ENCODE measurements around the gene CLEC17A.
"Not testable (repeated sequence)": the region's sequence is repeated elsewhere in the genome, so short reads cannot be mapped to it uniquely, and the experiment has no call there.

The CLEC17A gene

DNA sequence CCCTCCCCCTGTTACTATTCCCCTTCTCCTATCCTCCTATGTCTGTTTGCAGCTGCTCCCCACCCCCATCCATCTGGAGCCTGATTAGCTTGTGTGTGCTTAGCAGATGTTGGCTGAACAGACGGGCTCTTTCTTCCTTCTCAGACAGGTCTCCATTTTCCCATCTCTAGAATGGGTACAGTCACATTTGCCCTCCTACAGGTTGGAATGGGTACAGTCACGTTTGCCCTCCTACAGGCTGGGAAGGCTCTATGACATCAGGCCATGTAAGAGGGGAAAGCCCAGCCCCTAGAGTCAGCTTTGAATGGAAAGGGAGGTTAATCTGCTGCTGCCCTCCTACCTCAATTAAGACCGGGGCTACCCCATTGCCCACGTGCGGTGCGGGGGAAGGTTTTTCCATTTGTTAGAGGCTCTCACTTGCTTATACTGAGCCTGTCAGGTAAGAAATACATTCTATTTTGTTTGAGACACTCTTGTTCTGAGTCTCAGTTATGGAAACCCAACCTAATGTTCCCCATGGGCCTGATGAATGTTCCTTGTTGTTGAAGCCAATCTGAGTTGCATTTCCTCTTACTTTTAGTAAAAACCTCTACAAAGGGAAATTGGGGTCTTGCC is 2.2 kb upstream of the CLEC17A start:
- no peak for DNase-seq (ENCODE audit: low read depth)

DNA sequence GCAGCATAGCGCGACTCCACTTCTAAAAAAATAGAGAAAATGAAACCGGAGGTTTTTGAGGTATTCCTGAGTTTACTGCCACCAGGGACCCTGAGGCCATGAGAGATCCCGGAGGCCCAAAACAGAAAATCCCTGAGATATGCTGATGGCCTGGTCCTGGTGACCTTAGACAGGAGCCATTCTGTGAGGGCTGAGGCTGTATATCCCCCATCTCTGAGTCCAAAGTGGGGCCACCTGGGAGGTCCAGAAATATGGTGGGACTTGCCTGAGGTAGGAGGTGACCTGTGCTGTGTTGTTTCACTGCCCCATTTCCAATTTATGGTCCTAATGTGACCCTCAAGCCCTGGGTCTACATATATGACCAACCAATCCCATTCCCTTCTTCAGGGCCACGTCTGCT is 1.5 kb downstream of the CLEC17A start:
- not testable (repeated sequence) for DNase-seq (ENCODE audit: low read depth)

DNA sequence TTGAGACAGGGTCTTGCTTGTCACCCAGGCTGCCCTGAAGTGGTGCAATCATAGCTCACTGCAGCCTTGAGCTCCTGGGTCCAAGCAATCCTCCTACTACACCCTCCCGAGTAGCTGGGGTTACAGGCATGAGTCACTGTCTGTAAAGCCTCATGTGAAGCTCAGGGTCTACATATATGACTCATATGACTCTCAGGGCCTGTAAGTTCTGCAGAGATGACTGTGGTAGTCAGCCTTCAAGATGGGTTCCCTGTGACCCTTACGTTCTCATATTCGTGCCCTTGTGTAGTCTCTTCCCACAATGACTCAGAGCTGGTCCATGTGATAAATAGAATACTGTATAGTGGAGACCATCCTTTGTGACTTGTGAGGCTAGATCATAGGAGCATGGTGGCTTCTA is 2.3 kb downstream of the CLEC17A start:
- DNase-seq (ENCODE audit: low read depth), result not testable (repeated sequence)

DNA sequence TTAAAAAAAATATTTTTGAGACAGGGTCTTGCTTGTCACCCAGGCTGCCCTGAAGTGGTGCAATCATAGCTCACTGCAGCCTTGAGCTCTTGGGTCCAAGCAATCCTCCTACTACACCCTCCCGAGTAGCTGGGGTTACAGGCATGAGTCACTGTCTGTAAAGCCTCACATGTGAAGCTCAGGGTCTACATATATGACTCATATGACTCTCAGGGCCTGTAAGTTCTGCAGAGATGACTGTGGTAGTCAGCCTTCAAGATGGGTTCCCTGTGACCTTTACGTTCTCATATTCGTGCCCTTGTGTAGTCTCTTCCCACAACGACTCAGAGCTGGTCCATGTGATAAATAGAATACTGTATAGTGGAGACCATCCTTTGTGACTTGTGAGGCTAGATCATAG is 6.5 kb downstream of the CLEC17A start:
- DNase-seq (ENCODE audit: low read depth), result not testable (repeated sequence)

DNA sequence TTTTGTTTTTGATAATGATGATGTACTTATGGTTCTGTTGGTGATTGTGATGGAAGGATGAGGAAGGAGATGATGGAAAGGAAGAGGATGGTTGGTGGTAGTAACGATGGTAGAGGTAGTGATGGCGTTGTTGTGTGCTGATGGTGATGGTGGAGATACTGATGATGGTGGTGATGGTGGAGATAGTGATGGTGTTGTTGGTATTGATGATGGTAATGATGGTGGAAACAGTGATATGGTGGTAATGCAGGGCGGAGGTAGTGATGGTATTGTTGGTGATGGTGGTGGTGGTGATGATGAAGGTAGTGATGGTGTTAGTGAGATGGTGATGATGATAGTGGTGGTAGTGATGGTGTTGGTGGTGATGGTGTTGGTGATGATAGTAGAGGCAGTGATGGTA is 12.7 kb downstream of the CLEC17A start:
- DNase-seq (ENCODE audit: low read depth), result no peak

DNA sequence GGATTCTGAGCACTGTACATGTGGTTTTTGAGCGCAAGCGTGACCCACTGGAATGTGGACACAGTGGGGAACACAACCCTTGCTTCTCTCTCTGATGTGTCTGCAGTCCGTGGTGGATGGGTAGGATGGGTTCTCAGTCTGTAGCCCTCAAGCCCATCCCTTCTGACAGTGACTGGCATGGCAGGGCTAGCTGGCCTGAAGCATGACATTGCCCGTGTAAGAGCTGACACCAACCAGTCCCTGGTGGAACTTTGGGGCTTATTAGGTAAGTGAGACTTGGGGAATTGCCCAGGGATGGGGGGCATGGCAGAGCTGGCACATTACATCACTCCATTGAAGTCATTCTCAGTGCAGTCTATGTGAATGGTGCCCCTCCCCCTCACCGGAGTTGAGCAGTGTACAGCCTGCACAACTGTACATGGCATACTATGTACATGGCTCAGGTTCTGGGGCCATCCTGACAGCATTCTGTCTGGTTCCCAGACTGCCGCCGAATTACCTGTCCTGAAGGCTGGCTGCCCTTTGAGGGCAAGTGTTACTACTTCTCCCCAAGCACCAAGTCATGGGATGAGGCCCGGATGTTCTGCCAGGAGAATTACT is 16.8 kb downstream of the CLEC17A start:
- no peak for DNase-seq (ENCODE audit: low read depth)

DNA sequence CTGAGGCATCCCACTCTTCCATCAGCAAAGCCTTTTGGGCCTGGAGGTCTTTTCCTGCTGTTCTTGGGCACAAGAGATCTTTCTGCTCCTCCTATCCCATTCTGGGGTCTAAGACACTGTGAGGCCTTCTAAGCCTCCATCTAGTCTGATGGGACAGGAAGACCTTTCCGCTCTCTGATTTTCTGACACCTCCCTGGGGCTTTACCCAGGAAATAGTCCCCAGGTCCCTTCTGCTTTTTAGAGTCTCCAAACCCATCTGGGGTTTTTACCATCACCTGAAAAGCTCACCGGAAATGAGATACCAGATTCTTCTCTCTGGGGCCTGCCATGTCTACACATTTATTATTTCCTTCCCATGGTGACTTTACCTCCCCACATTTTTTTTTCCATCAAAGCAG is 21.1 kb downstream of the CLEC17A start:
- no peak for DNase-seq (ENCODE audit: low read depth)

DNA sequence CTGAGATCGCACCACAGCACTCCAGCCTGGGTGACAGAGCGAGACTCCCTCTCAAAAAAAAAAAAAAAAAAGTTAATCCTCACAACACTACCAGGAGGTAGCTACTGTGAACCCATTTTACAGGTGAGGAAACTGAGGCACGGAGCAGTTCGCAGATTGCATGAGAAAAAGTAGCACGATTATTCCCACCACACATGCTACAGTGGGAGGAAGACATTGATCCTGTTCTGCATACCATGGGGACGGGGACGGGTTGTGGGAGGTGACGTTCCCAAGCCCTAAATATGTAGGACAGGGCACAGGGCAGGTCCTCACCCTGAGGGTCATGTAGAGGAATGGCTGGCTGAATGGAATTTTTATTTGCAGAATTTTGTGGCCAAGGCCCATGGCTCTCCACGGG is 23.7 kb downstream of the CLEC17A start:
- no peak for DNase-seq (ENCODE audit: low read depth)

DNA sequence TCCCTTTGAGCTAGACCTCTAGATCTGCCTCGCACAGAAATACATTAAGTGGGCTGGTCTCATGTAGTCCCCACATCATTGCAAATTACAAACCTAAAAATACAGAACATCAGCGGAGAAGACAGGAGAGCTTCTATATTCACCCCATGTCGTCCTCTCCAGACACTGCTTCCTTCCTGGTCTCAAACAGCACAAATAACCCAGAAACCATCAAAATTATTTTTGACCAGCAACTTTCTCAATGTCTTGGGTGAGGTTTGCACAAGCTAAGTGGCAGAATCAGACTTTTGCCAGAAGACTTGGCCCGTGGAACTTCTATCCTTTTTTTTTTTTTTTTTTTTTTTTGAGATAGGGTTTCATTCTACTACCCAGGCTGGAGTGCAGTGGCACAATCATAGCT is 28.2 kb downstream of the CLEC17A start:
- DNase-seq (ENCODE audit: low read depth), result no peak

DNA sequence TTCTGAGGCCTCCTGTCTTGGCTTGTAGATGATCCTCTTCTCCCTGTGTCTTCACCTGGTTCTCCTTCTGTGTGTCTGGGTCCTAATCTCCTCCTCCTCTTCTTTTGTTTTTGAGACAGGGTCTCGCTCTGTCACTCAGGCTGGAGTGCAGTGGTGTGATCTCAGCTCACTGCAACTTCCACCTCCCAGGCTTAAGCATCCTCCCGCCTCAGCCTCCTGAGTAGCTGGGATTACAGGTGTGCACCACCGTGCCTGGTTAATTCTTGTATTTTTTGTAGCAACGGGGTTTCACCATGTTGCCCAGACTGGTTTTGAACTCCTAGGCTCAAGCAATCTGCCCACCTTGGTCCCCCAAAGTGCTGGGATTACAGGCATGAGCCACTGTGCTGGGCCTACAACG is 29.4 kb downstream of the CLEC17A start:
- not testable (repeated sequence) for DNase-seq (ENCODE audit: low read depth)

DNA sequence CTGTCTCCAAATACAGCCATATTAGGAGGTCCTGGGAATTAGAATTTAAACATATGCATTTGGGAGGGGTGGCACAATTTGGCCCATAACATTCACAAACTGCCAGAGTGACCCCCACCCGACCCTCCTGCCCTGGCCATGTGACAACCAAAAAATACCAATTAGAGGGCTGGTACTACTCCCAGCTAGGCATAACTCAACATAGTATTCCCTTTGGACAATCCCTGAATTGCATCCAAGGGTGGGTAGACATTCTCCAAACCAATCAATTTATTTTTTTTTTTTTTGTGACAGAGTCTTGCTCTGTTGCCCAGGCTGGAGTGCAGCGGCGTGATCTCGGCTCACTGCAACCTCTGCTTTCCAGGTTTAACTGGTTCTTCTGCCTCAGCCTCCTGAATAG is 29.8 kb downstream of the CLEC17A start:
- no peak for DNase-seq (ENCODE audit: low read depth)

DNA sequence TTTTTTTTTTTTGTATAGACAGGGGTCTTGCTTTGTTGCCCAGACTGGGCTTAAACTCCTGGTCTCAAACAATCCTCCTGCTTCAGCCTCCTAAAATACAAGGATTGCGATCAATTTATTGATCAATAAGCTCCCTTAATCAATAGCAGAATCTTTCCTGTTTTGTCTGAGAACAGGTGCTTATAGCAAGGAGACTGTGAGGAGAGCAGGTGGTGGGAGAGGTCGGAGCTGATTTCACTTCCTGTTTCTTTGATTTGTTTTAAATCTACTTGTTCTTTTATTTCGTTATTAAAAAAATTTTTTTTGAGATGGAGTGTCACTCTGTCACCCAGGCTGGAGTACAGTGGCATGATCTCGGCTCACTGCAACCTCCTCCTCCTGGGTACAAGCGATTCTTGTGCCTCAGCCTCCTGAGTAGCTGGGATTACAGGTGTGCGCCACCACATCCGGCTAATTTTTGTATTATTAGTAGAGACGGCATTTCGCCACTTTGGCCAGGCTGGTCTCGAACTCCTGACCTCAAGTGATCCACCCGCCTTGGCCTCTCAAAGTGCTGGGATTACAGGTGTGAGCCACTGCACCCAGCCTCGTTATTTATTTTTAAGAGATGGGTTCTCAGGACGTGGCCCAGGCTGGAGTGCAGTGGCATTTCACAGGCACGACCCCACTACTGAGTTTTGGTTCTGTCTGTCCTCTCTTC is 30.7 kb downstream of the CLEC17A start:
- not testable (repeated sequence) for DNase-seq (ENCODE audit: low read depth)

DNA sequence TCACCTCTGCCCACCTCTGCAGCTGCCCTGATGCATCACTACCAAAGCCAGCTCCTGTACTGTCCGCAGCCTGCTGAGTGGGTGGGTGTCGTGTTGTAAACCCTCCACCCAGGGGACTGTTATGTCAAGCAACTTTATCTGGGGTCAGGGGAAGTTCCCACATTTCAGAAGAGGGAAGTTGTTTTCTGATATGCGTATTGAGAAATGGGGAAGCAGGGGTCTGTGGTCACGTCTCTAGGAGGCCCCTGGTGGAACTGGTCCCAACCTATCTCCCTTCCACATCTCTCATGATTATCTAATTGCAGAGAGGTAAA is 31.2 kb downstream of the CLEC17A start:
- DNase-seq (ENCODE audit: low read depth), result no peak

DNA sequence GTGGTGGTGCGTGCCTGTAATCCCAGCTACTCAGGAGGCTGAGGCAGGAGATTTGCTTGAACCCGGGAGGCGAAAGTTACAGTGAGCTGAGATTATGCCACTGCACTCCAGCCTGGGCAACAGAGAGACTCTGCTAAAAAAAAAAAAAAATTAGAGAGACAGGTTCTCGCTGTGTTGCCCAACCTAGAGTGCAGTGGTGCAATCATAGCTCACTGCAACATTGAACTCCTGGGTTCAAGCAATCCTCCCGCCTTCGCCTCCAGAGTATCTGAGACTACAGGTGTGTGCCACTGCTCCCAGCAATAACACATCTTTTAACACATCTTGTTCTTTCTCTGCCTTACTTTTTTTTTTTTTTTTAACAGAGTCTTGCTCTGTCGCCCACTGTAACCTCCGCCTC is 32.7 kb downstream of the CLEC17A start:
- no peak for DNase-seq (ENCODE audit: low read depth)

DNA sequence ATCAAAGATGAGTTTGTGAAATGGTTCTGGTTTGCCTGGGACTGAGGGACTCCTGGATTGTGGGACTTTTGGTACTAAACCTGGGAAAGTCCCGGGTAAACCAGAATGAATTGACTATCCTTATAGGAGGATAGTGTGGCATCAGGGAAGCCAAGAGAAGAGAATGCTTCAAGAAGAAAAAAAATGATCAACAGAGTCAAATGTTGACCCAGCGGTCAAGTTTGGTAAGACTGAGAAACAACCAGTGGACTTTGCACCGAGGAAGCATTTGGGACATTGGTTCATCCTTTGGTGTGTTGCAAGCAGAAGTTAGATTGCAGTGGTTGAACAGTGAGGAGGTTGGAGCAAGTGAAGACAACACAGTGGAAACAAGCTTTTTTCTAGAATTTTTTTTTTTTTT is 33.5 kb downstream of the CLEC17A start:
- no peak for DNase-seq (ENCODE audit: low read depth)

DNA sequence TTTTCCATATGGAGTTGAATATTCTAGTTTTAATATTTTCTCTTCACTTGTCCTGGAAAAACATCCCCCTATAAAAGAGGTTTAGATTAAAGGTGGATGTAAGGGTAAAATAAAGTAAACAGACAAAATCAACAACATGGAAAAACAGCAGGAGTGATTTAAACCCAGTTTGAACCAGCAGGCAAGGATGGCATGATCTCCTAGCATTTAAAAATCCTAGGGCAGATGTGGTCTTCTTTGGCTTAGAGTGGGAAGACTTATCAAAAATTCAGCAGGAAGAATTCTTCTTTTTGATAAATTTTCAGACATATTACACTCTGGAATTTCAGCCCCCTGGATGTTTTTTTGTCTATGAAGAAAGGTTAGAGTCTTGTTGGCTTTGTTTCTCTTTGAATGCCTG is 36.5 kb downstream of the CLEC17A start:
- no peak for DNase-seq (ENCODE audit: low read depth)

DNA sequence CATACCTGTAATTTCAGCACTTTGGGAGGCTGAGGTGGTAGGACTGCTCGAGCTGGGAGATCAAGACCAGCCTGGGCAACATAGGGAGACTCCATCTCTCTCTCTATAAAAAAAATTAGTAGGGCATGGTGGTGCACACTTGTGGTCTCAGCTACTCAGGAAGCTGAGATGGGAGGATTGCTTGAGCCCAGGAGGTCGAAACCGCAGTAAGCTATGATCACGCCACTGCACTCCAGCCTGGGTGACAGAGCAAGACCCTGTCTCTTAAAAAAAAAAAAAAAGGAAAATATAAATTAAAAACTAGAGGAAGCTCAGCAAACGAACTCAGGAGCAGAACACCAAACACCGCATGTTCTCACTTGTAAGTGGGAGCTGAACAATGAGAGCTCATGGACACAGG is 41.6 kb downstream of the CLEC17A start:
- not testable (repeated sequence) for DNase-seq (ENCODE audit: low read depth)

DNA sequence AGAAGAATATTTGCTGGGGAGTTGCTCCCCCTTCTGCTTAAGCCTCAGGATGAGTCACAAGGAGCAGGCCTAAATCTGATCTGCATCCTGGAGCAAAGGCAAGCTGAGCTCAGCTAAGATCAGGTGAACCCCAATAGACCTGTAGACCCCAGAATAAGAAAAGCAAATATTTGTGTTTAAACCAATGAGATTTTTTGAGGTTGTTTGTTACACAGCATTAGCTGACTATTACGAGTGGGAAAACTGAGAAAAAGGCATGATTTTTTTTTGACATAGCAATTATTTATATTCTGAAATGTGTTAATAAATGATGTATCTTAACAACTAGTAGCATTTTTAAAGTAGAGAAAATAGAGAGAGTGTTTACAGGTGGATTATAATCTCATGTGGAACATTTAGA is 46.7 kb downstream of the CLEC17A start:
- DNase-seq (ENCODE audit: low read depth), result no peak

DNA sequence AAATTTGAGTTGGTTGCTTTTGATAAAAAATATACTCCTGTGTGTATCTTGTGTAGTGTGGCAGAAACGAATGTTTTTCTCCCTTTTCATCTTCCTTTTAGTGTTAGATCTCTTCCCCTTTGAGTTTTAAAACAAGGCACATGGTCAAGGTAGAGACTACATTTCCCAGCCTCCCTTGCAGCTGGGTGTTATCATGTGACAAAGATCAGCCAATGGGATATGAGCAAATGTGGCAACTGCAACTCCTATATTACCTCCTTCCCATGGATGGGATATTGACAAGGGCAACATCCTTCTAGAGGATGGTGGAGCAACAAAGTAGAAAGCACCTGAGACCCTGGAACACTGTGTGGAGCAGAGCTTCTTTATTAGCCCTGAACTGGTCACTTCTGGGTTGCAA is 49.4 kb downstream of the CLEC17A start:
- no peak for DNase-seq (ENCODE audit: low read depth)

DNA sequence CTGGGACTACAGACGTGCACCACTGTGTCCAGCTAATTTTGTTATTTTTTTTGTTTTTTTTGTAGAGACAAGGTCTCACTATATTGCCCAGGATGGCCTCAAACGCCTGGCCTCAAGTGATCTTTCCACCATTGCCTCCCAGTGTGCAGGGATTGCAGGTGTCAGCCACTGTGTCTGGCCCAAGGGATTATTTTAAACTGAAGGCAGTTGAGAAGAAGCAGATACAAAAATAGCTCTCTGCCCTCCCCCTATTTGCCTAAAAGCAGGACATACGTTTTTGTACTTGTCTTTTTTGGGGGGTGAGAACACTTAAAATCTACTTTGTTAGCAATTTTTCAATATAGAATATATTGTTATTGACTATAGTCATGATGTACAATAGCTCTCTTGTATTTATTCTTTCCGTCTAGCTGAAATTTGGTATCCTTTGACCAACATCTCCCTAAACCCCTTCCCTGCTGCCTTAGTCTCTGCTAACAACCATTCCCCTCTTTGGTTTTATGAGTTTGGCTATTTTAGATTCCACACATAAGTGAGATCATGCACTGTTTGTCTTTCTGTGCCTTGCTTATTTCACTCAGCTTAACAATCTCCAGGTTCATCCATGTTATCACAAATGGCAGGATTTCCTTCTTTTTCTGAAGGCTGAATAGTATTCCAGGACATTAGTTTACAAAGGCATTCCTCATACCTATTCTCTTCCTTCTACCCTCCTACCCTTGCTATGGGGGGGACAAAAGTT is 56.8 kb downstream of the CLEC17A start:
- DNase-seq (ENCODE audit: low read depth), result no peak

DNA sequence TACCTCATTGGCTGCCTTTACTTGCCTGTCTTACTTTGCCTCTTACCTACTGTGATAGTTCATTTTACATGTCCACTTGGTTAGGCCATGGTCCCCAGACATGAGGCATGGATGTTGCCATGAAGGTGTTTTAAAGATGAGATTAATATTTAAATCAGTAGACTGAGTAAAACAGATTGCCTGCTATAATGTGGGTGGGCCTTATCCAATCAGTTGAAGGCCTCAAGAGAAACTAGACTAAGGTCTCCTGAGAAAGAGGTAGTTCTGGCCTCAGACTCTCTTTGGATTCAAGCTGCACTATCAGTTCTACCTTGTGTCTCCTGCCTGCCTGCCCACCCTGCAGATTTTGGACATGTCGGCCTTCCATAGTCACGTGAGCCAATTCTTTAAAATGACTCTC is 65.6 kb downstream of the CLEC17A start:
- DNase-seq (ENCODE audit: low read depth), result no peak

DNA sequence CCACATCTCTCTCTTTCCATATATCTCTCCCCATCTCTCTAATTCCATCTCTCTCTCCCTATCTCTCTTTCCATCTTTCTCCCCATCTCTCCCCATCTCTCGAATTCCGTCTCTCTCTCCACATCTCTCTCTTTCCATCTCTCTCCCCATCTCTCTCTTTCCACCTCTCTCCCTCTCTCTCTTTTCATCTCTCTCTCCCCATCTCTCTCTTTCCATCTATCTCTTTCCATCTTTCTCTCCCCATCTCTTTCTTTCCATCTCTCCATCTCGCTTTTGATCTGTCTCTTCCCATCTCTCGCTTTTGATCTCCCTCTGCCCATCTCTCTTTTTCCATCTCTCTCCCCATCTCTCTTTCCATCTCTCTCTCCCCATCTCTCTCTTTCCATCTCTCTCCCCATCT is 66.1 kb downstream of the CLEC17A start:
- no peak for DNase-seq (ENCODE audit: low read depth)

DNA sequence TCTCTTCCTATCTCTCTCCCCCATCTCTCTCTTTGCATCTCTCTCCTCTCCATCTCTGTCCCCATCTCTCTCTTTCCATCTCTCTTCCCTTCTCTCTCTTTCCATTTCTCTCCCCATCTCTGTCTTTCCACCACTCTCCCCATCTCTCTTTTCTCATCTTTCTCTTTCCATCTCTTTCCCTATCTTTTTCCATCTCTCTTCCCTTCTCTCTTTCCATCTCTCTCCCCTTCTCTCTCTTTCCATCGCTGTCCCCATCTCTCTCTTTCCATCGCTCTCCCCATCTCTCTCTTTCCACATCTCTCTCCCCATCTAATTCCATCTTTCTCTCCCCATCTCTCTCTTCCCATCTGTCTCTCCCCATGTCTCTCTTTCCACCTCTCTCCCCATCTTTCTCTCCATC is 67.3 kb downstream of the CLEC17A start:
- no peak for DNase-seq (ENCODE audit: low read depth)

Measured in activated T-cell treated with anti-CD3 and anti-CD28 coated beads for 1 hour (primary cell).